Astrocyte (in vitro differentiated cells and primary cell): ENCODE results near the gene UTS2R. TPM values are rescaled to one million over a fixed set of nuclear protein-coding genes. Genes with fewer than 3 reads are reported as not detected.

Experiments used
- DNase-seq: peaks from one replicate; pipeline ENCODE4 v3.0.0-alpha.2; 2010; ENCODE audit warnings: low read depth
- FAIRE-seq: peaks from 2 replicates; lab custom pipeline; 2011; peaks lifted over from hg19 to GRCh38; lab: Jason Lieb, UNC
- H2AFZ ChIP-seq: 2 replicates; pipeline ENCODE4 v1.6.0; 2012; ENCODE audit warnings: low read depth, low read length, inconsistent platforms
- H3K27ac ChIP-seq: 2 replicates; pipeline ENCODE4 v1.5.1; 2011; ENCODE audit warnings: low read depth, low read length, inconsistent platforms
- H3K27me3 ChIP-seq: 2 replicates; pipeline ENCODE4 v1.6.0; 2011; ENCODE audit warnings: low read length, inconsistent platforms; ENCODE audit not compliant: insufficient read depth
- H3K36me3 ChIP-seq: 2 replicates; pipeline ENCODE4 v1.5.1; 2011; ENCODE audit warnings: low read length, inconsistent platforms; ENCODE audit not compliant: insufficient read depth
- H3K4me1 ChIP-seq: 2 replicates; pipeline ENCODE4 v1.5.1; 2011; ENCODE audit warnings: low read length, inconsistent platforms; ENCODE audit not compliant: insufficient read depth
- H3K4me2 ChIP-seq: 2 replicates; pipeline ENCODE4 v1.6.0; 2012; ENCODE audit warnings: low read length, inconsistent platforms
- H3K4me3 ChIP-seq: 2 replicates; pipeline ENCODE4 v1.5.1; 2011; ENCODE audit warnings: low read depth, mild to moderate bottlenecking, low read length, inconsistent platforms; ENCODE audit not compliant: insufficient read depth
- H3K79me2 ChIP-seq: 2 replicates; pipeline ENCODE4 v1.6.0; 2012; ENCODE audit warnings: mild to moderate bottlenecking, low read length, inconsistent platforms; ENCODE audit not compliant: insufficient read depth
- H3K9ac ChIP-seq: 2 replicates; pipeline ENCODE4 v1.6.0; 2012; ENCODE audit warnings: mild to moderate bottlenecking, low read length, inconsistent platforms
- H3K9me3 ChIP-seq: 2 replicates; pipeline ENCODE4 v1.5.1; 2012; ENCODE audit warnings: low read depth, mild to moderate bottlenecking, low read length, inconsistent platforms; ENCODE audit not compliant: insufficient read depth
- H4K20me1 ChIP-seq: 2 replicates; pipeline ENCODE4 v1.6.0; 2012; ENCODE audit warnings: low read length, inconsistent platforms; ENCODE audit not compliant: insufficient read depth
- H3K27ac Mint-ChIP-seq: one replicate; pipeline ENCODE4 v1.8.0; 2021; ENCODE audit warnings: mild to moderate bottlenecking, mixed read lengths; ENCODE audit not compliant: unreplicated experiment
- H3K27me3 Mint-ChIP-seq: one replicate; pipeline ENCODE4 v1.8.0; 2021; ENCODE audit warnings: low read depth, mixed read lengths; ENCODE audit not compliant: unreplicated experiment
- H3K36me3 Mint-ChIP-seq: one replicate; pipeline ENCODE4 v1.8.0; 2021; ENCODE audit warnings: low read depth, mixed read lengths; ENCODE audit not compliant: unreplicated experiment
- H3K4me1 Mint-ChIP-seq: one replicate; pipeline ENCODE4 v1.8.0; 2021; ENCODE audit warnings: low read depth, mixed read lengths; ENCODE audit not compliant: unreplicated experiment
- H3K4me3 Mint-ChIP-seq: one replicate; pipeline ENCODE4 v1.8.0; 2021; ENCODE audit warnings: mild to moderate bottlenecking, moderate library complexity, mixed read lengths; ENCODE audit not compliant: unreplicated experiment
- H3K9me3 Mint-ChIP-seq: one replicate; pipeline ENCODE4 v1.8.0; 2021; ENCODE audit warnings: mild to moderate bottlenecking, mixed read lengths; ENCODE audit not compliant: unreplicated experiment
- CTCF ChIP-seq: IDR thresholded peaks from 2 replicates; pipeline ENCODE4 v1.5.1; 2011; ENCODE audit warnings: low read depth, mild to moderate bottlenecking, inconsistent platforms, low read length, moderate library complexity; ENCODE audit not compliant: insufficient read depth
- EZH2 ChIP-seq: IDR thresholded peaks from 2 replicates; pipeline ENCODE4 v1.6.1; 2012; ENCODE audit warnings: mild to moderate bottlenecking, low read length, inconsistent platforms; ENCODE audit not compliant: insufficient read depth
- total RNA-seq: library from RNA; stranded (reverse); gene quantifications from 2 replicates; pipeline ENCODE4 v1.2.1, GENCODE V29; 2021

Gene UTS2R
- total RNA-seq, 1 donor from 2014 or later, result not detected

GRCh38 chr17:82406131-82406671 lies 34.6 kb downstream of the UTS2R start:
- H3K4me1 Mint-ChIP-seq, result peaks cover 9% of the 10 kb centered on the region
- Histone ChIP-seq H3K4me1 (peaks cover 8% of the 10 kb centered on the region), H3K9me3 (no peaks in the 10 kb centered on the region), H3K4me3 (no peak overlapping the region), H3K9ac (no peak overlapping the region), H3K79me2 (no peaks in the 10 kb centered on the region), H4K20me1 (peaks cover 27% of the 10 kb centered on the region), H3K36me3 (peaks cover 3% of the 10 kb centered on the region), H3K27me3 (no peaks in the 10 kb centered on the region), H3K4me2 (no peak overlapping the region), H3K27ac (no peak overlapping the region), H2AFZ (no peak overlapping the region)
- TF ChIP-seq CTCF, result no peak
- no peak for TF ChIP-seq EZH2
- no peaks in the 10 kb centered on the region for H3K9me3 Mint-ChIP-seq
- H3K27me3 Mint-ChIP-seq, result no peaks in the 10 kb centered on the region
- no peak overlapping the region for H3K4me3 Mint-ChIP-seq
- H3K36me3 Mint-ChIP-seq, result peaks cover 2% of the 10 kb centered on the region
- H3K27ac Mint-ChIP-seq, result no peak overlapping the region
- no peak for FAIRE-seq
- no peak for DNase-seq

- peaks cover 8% of the 10 kb centered on the region for H3K4me1 ChIP-seq
- H3K4me1 Mint-ChIP-seq, result peaks cover 9% of the 10 kb centered on the region
- no peak for TF ChIP-seq EZH2
- no peak for TF ChIP-seq CTCF
- no peak overlapping the region for H3K27ac ChIP-seq
- H3K27me3 Mint-ChIP-seq, result no peaks in the 10 kb centered on the region
- no peak overlapping the region for H3K27ac Mint-ChIP-seq
- H3K9me3 ChIP-seq, result no peaks in the 10 kb centered on the region
- H3K27me3 ChIP-seq, result no peaks in the 10 kb centered on the region
- H2AFZ ChIP-seq, result no peak overlapping the region
- no peaks in the 10 kb centered on the region for H3K79me2 ChIP-seq
- peak overlapping the region; percentile 6 for H3K9ac ChIP-seq
- DNase-seq, result peak; percentile 55
- H4K20me1 ChIP-seq, result peaks cover 36% of the 10 kb centered on the region
- peaks cover 2% of the 10 kb centered on the region for H3K36me3 Mint-ChIP-seq
- no peak overlapping the region for H3K4me3 ChIP-seq
- H3K4me3 Mint-ChIP-seq, result no peak overlapping the region
- FAIRE-seq, result no peak
- H3K9me3 Mint-ChIP-seq, result no peaks in the 10 kb centered on the region
- no peaks in the 10 kb centered on the region for H3K36me3 ChIP-seq
- peak overlapping the region; percentile 64 for H3K4me2 ChIP-seq
Observed at GRCh38 chr17:82407255-82407654, 35.7 kb downstream of the UTS2R start.

GRCh38 chr17:82408288-82408937 lies 36.8 kb downstream of the UTS2R start:
- no peak overlapping the region for H3K4me2 ChIP-seq
- H3K27ac Mint-ChIP-seq, result no peak overlapping the region
- TF ChIP-seq EZH2 (no peak), CTCF (no peak)
- H3K27me3 ChIP-seq, result no peaks in the 10 kb centered on the region
- no peak for FAIRE-seq
- H3K4me3 Mint-ChIP-seq, result no peak overlapping the region
- peaks cover 8% of the 10 kb centered on the region for H3K4me1 ChIP-seq
- no peaks in the 10 kb centered on the region for H3K9me3 Mint-ChIP-seq
- no peaks in the 10 kb centered on the region for H3K9me3 ChIP-seq
- H2AFZ ChIP-seq, result no peak overlapping the region
- no peaks in the 10 kb centered on the region for H3K36me3 ChIP-seq
- peaks cover 38% of the 10 kb centered on the region for H4K20me1 ChIP-seq
- no peak for DNase-seq
- peaks cover 7% of the 10 kb centered on the region for H3K4me1 Mint-ChIP-seq
- no peaks in the 10 kb centered on the region for H3K79me2 ChIP-seq
- no peaks in the 10 kb centered on the region for H3K27me3 Mint-ChIP-seq
- H3K27ac ChIP-seq, result no peak overlapping the region
- no peak overlapping the region for H3K9ac ChIP-seq
- H3K4me3 ChIP-seq, result no peak overlapping the region
- peaks cover 2% of the 10 kb centered on the region for H3K36me3 Mint-ChIP-seq
